Chondrocyte (in vitro differentiated cells): ENCODE data around the gene BCL2. TPM values are rescaled to one million over a fixed set of nuclear protein-coding genes. Genes with fewer than 3 reads are reported as not detected.

Experiments
- DNase-seq: peaks from one replicate; pipeline ENCODE4 v3.0.0; 2021; ENCODE audit warnings: mixed read lengths, low spot score
- H3K27ac Mint-ChIP-seq: one replicate; pipeline ENCODE4 v1.8.0; 2021; ENCODE audit warnings: mild to moderate bottlenecking, moderate library complexity, mixed read lengths; ENCODE audit not compliant: unreplicated experiment
- H3K27me3 Mint-ChIP-seq: 2 replicates; pipeline ENCODE4 v1.8.0; 2021; ENCODE audit warnings: low read depth, mixed read lengths
- H3K36me3 Mint-ChIP-seq: 2 replicates; pipeline ENCODE4 v1.8.0; 2021; ENCODE audit warnings: low read depth, mixed read lengths
- H3K4me1 Mint-ChIP-seq: 2 replicates; pipeline ENCODE4 v1.8.0; 2021; ENCODE audit warnings: low read depth, mild to moderate bottlenecking, mixed read lengths
- H3K4me3 Mint-ChIP-seq: one replicate; pipeline ENCODE4 v1.8.0; 2021; ENCODE audit warnings: mild to moderate bottlenecking, moderate library complexity, mixed read lengths; ENCODE audit not compliant: unreplicated experiment
- H3K9me3 Mint-ChIP-seq: 2 replicates; pipeline ENCODE4 v1.8.0; 2021; ENCODE audit warnings: low read depth, mixed read lengths
- total RNA-seq: library from RNA; stranded (reverse); gene quantifications from 3 replicates; pipeline ENCODE4 v1.2.1, GENCODE V29; 2021
- TF ChIP-seq, protein P1 (sequence below): fragments of 200-600 bp; sonication (generic); IDR thresholded peaks from 2 replicates; pipeline ENCODE4 v1.5.0; 2021; ENCODE audit warnings: antibody characterized with exemption, mild to moderate bottlenecking, moderate library complexity

BCL2 gene
- total RNA-seq, 1 donor from 2014 or later, result 8.6 TPM

DNA sequence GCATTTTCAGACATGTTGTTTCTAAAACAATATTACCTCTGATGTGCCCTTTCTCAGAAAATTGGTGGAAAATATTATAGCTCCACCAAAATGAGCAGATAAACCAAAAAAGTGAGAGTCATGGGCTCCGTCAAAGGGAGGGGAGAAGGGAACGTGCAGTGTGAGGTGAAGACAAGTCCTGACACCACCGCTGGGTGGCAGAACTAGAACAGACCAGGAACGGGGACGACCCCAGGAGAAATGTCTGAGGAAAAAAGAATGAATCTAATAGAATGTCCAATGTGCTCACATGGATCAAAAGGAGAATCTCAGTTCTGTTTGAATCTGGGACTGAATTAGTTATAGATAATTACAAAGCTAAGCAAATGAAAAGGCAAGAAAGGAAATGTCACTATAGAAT is 22.6 kb upstream of the BCL2 start:
- Mint-ChIP-seq H3K36me3 (peaks cover 35% of the 10 kb centered on the region), H3K27me3 (no peaks in the 10 kb centered on the region), H3K9me3 (no peaks in the 10 kb centered on the region), H3K4me1 (no peaks in the 10 kb centered on the region), H3K4me3 (no peak overlapping the region), H3K27ac (no peak overlapping the region)
- TF ChIP-seq, protein P1, sequence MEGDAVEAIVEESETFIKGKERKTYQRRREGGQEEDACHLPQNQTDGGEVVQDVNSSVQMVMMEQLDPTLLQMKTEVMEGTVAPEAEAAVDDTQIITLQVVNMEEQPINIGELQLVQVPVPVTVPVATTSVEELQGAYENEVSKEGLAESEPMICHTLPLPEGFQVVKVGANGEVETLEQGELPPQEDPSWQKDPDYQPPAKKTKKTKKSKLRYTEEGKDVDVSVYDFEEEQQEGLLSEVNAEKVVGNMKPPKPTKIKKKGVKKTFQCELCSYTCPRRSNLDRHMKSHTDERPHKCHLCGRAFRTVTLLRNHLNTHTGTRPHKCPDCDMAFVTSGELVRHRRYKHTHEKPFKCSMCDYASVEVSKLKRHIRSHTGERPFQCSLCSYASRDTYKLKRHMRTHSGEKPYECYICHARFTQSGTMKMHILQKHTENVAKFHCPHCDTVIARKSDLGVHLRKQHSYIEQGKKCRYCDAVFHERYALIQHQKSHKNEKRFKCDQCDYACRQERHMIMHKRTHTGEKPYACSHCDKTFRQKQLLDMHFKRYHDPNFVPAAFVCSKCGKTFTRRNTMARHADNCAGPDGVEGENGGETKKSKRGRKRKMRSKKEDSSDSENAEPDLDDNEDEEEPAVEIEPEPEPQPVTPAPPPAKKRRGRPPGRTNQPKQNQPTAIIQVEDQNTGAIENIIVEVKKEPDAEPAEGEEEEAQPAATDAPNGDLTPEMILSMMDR, result peak; percentile 79
- DNase-seq, result no peak

DNA sequence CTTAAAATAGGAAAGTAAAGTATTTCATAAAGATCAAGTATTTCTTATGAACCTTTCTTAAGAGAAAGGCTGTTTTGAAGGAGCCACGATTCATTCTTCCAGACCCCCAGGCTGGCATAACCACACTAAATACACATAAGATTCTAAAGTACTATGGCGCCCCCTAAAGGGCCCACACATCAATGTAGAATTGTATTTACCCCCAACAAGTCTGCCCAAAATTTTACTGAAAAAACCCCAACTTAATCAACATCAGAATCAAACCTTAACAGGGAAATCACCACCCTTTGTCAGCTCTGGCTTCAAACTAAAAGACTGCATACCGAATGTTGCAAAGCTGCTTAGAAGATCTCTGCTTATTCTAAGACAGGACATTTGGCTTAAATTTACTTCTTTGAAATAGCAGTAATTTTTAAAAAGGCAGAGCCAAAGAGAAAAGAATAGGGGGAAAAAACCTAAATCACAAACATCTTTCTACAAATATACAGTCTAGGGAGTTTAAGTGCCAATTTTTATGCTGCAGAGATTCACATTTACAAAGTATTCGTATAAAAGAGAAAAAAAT is 20.4 kb upstream of the BCL2 start:
- Mint-ChIP-seq H3K27me3 (no peaks in the 10 kb centered on the region), H3K36me3 (peaks cover 30% of the 10 kb centered on the region), H3K4me3 (no peak overlapping the region), H3K27ac (no peak overlapping the region), H3K4me1 (peaks cover 11% of the 10 kb centered on the region), H3K9me3 (no peaks in the 10 kb centered on the region)
- TF ChIP-seq, protein P1, result peak; percentile 84
- DNase-seq, result no peak

DNA sequence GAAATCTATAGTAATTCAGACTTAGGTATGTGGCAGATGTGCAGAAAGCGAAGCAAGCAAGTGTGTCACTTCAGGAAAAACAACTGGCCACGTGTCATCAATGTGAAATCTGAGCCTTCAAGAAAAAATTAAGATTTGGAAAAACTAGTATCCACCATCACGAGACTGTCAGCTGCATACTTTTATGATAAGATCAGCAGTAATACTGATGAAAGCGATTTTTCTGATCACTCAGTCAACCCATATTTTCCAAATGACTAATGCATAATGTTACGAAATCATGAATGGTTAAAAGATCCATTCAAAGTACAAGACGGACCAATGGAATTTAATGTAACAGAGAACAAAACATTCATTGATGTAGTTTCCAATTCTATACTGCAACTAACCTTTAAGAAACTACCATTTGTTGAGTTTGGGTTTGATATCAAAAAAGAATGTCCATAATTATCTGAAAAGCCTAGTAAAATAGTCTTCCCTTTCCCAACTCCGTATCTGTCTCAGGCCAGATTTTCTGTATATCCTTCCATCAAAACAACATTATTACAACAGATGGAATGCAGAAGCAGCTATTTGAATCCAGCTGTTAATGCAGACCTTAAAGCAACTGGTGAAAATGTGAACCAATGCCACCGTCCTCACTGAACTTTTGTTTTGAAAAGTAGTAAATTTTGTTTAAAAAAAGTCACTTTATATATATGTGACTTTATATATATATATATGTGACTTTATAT is 17.0 kb upstream of the BCL2 start:
- H3K4me1 Mint-ChIP-seq, result peaks cover 11% of the 10 kb centered on the region
- peak overlapping the region; percentile 68 for H3K27ac Mint-ChIP-seq
- peaks cover 32% of the 10 kb centered on the region for H3K36me3 Mint-ChIP-seq
- TF ChIP-seq, protein P1, result no peak
- DNase-seq, result no peak
- no peaks in the 10 kb centered on the region for H3K9me3 Mint-ChIP-seq
- H3K27me3 Mint-ChIP-seq, result no peaks in the 10 kb centered on the region
- no peak overlapping the region for H3K4me3 Mint-ChIP-seq

DNA sequence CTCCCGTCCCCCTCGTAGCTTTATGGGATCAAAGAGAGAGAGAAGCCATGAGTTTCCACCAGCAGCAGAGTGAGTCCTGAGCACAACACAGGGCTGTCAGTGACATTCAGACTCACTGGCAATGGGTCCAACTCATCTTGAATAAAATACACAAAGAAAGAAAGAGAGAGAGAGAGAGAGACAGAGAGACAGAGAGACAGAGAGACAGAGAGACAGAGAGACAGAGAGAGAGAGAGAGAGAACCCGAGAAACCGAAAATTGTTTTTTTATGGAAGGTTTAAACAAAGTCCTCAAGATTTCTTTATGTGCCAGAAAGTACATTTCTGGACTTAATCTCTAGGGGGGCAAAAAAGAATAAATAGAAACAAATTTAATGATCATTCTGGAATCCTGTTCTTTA is 11.5 kb upstream of the BCL2 start:
- DNase-seq, result no peak
- H3K27me3 Mint-ChIP-seq, result no peaks in the 10 kb centered on the region
- H3K9me3 Mint-ChIP-seq, result no peaks in the 10 kb centered on the region
- H3K27ac Mint-ChIP-seq, result no peak overlapping the region
- no peak overlapping the region for H3K4me3 Mint-ChIP-seq
- TF ChIP-seq, protein P1, result no peak
- peaks cover 3% of the 10 kb centered on the region for H3K4me1 Mint-ChIP-seq
- peaks cover 24% of the 10 kb centered on the region for H3K36me3 Mint-ChIP-seq

DNA sequence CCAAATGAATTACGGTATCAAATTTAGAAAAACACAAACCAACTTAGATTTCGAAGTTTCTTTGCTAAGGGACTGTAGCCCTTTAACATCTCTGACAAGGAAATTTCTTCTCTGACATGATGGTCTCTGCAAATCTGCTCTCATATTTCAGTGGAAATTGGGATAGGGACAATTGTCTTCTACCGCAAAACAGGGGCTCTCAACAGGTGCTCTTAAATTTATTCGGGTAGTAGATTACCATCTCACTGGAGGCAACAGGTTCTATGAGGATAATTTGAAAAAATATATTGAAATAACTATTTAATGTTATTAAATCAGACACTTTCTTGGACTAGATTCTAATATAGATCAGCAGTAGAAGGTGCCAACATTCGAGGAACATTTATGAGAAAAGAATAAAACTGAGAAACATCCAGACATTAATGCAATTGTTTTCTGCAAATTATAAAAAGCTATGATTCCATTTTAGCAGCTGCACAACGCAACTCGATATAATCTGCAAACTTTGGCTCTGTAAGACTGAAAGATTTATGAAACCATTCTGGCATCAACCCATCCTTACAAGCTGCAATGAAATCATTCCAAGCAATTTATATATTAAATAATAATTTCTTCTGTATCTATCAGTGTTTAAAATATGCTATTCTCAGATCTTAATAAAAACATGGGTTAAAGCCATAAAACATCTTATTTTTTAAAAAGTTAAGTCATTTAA is 10.0 kb upstream of the BCL2 start:
- H3K27me3 Mint-ChIP-seq, result no peaks in the 10 kb centered on the region
- H3K9me3 Mint-ChIP-seq, result no peaks in the 10 kb centered on the region
- H3K4me1 Mint-ChIP-seq, result no peaks in the 10 kb centered on the region
- H3K27ac Mint-ChIP-seq, result no peak overlapping the region
- peaks cover 19% of the 10 kb centered on the region for H3K36me3 Mint-ChIP-seq
- no peak overlapping the region for H3K4me3 Mint-ChIP-seq
- TF ChIP-seq, protein P1, result no peak
- no peak for DNase-seq
